Embryonic facial prominence (tissue), 1 donor: ENCODE results near the gene ZIC2.

Experiments
- DNase-seq: peaks from one replicate; pipeline ENCODE4 v3.0.0-alpha.2; 2016; ENCODE audit errors: extremely low spot score

ZIC2 gene

GRCh38 chr13:99974296-99974938 lies 7.2 kb upstream of the ZIC2 start:
- DNase-seq: no peak

GRCh38 chr13:99974939-99975561 lies 6.5 kb upstream of the ZIC2 start:
- no peak for DNase-seq

- DNase-seq: no peak
These were observed 6.0 kb upstream of the ZIC2 start for GRCh38 chr13:99975626-99976025.

- DNase-seq: no peak
These were observed 5.0 kb upstream of the ZIC2 start for GRCh38 chr13:99976575-99976974.

GRCh38 chr13:99977334-99977911 lies 4.2 kb upstream of the ZIC2 start:
- DNase-seq: no peak

- DNase-seq: no peak
These were observed 3.4 kb upstream of the ZIC2 start for GRCh38 chr13:99977912-99978798.

- DNase-seq: no peak
These were observed 2.7 kb upstream of the ZIC2 start for GRCh38 chr13:99978799-99979452.

GRCh38 chr13:99979453-99980200 lies 2.0 kb upstream of the ZIC2 start:
- no peak for DNase-seq

GRCh38 chr13:99980201-99980823 lies 1.3 kb upstream of the ZIC2 start:
- DNase-seq: no peak

- no peak for DNase-seq
These were observed 505 bp upstream of the ZIC2 start for GRCh38 chr13:99980824-99981734.

- DNase-seq: no peak
These were observed 599 bp downstream of the ZIC2 start for GRCh38 chr13:99982036-99982730.

- no peak for DNase-seq
These were observed 1.3 kb downstream of the ZIC2 start for GRCh38 chr13:99982731-99983498.

- DNase-seq: no peak
These were observed 2.2 kb downstream of the ZIC2 start for GRCh38 chr13:99983499-99984401.

GRCh38 chr13:99984461-99985240 lies 3.1 kb downstream of the ZIC2 start:
- DNase-seq: no peak

- DNase-seq: no peak
These were observed 3.8 kb downstream of the ZIC2 start for GRCh38 chr13:99985241-99985874.
